Stimulated activated CD4-positive, alpha-beta T cell treated with anti-CD3 and anti-CD28 coated beads, TNF-alpha, amount 100 ng/mL, for 48 hours (primary cell): ENCODE measurements around the gene ZNF581.
A peak's percentile ranks its signal among the peaks of the same experiment; 100 is the strongest.

Experiments used
- DNase-seq, 3 donors: peaks; one replicate each; pipeline ENCODE4 v3.0.0-alpha.2; 2020; ENCODE audit warnings: low read depth in 3 of 3

The ZNF581 gene

GRCh38 chr19:55611300-55611982, 32.0 kb upstream of the ZNF581 start:
- no peak for DNase-seq

DNA sequence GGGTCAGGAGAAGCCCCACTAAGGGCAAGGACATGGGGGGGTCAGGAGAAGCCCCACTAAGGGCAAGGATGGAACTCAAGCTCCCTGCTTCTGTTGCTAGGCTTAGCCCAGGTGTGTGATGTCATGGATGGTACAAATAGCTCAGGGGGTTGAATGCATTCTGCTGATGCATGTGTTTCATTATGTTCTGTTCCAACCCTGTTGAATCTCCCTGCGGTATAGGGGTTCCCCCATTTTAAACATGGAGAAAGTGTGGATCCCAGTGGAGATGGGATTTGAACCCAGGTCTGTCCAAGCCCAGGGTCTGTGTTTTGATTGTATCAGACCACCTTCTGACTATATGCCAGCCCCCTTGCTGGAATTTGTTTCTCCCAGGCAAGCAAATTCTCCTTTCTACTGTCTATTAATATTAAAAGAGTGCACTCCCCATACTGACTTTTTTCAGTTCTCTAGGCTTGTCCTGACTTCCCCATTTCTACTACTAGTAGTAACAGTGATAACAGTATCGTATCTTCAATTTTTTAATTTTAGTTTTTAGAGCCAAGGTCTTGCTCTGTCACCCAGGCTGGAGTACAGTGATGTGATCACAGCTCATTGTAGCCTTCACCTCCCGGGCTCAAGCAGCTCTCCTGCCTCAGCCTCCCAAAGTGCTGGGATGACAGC, 31.3 kb upstream of the ZNF581 start:
- DNase-seq: no peak

DNA sequence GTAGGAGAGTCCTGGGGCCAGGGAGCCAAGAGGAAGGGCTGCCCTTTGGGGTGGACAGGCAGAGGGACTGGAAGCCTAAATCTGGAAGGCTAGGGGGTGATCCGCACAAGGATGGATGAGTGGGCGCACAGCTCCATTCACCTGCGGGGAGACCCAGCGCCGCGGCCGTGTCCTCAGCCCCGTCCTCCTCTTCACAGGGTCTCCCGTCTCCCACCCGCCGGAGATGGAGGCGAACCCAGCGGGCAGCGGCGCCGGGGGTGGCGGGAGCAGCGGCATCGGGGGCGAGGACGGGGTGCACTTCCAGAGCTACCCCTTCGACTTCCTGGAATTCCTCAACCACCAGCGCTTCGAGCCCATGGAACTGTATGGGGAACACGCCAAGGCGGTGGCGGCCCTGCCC, 30.1 kb upstream of the ZNF581 start:
- no peak for DNase-seq

DNA sequence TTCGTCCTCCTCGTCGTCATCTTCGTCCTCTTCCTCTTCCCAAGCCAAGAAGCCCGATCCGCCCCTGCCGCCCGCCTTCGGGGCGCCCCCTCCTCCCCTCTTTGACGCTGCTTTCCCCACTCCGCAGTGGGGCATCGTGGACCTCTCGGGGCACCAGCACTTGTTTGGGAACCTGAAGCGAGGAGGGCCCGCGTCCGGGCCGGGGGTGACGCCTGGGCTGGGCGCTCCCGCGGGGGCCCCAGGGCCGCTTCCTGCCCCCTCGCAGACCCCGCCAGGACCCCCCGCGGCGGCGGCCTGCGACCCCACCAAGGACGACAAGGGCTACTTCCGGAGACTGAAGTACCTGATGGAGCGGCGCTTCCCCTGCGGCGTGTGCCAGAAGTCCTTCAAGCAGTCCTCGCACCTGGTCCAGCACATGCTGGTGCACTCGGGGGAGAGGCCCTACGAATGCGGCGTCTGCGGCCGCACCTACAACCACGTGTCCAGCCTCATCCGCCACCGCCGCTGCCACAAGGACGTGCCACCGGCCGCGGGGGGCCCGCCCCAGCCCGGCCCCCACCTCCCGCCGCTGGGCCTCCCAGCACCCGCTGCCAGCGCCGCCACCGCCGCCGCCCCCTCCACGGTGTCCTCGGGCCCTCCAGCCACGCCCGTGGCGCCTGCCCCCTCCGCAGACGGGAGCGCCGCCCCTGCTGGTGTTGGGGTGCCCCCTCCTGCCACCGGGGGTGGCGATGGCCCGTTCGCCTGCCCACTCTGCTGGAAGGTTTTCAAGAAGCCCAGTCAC, 29.3 kb upstream of the ZNF581 start:
- DNase-seq: no peak

DNA sequence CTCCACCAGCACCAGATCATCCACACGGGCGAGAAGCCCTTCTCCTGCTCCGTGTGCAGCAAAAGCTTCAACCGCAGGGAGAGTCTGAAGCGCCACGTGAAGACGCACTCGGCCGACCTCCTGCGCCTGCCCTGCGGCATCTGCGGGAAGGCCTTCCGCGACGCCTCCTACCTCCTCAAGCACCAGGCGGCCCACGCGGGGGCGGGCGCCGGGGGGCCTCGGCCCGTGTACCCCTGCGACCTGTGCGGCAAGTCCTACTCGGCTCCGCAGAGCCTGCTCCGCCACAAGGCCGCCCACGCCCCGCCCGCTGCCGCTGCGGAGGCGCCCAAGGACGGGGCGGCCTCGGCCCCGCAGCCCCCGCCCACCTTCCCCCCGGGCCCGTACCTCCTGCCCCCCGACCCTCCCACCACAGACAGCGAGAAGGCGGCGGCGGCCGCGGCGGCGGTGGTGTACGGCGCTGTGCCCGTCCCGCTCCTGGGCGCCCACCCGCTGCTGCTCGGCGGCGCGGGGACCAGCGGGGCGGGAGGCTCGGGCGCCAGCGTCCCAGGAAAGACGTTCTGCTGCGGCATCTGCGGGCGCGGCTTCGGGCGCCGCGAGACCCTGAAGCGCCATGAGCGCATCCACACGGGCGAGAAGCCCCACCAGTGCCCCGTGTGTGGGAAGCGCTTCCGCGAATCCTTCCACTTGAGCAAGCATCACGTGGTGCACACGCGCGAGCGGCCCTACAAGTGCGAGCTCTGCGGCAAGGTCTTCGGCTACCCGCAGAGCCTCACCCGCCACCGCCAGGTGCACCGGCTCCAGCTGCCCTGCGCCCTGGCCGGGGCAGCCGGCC, 28.5 kb upstream of the ZNF581 start:
- no peak for DNase-seq

GRCh38 chr19:55615543-55616394, 27.7 kb upstream of the ZNF581 start:
- DNase-seq: no peak

GRCh38 chr19:55616395-55616875, 27.0 kb upstream of the ZNF581 start:
- DNase-seq: no peak

DNA sequence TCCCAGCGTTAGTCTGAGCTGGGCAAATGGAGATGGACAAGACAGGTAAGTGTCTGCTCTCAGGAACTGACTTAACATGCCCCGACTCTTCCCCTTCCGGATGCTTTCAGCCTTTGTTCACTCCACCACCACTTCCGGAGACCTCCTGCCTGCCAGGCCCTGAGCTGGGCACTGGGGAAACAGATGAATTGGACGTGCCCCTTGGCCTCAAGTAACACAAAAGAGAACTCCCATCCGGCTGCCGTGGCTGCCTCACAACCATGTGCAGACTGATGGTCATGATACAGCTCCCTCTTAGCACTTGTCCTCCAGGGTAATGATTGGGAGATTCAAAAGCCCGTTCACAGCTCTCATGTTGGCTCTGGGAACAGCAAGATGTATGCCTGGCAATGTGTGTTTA, 26.0 kb upstream of the ZNF581 start:
- DNase-seq: no peak

DNA sequence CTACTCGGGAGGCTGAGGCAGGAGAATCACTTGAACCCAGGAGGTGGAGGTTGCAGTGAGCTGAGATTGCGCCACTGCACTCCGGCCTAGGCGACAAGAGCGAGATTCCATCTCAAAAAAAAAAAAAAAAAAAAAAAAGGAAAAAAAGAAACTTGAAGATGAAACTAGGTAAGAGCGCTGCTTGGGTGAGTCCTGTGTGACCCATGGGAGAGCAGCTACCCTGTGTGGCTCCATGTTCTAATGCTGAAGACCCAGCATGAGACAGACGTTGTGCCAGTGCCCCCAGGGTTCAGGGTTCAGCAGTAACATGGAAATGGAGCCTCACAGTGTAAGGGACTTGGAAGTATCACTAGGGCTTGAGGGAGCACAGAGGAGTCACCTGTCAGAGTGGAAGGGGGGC, 25.0 kb upstream of the ZNF581 start:
- DNase-seq: no peak

DNA sequence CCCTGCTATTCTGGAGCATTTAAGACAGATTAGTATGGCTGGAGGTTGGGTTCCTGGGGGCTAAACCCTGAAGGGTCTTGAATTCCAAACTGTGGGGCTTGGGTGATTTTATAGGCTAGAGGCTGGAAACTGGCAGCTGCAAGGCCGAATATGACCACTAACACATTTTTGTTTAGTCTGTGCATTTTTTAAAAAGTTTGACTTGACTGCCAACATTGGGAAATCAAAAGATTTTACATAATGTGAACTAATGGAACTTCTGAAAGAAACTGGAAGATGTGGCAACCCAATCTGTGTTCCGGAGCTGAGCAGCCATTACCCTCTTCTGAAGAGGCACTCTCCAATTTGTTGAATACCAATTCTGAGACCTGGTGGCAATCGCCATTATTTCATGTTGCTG, 24.2 kb upstream of the ZNF581 start:
- DNase-seq: no peak

DNA sequence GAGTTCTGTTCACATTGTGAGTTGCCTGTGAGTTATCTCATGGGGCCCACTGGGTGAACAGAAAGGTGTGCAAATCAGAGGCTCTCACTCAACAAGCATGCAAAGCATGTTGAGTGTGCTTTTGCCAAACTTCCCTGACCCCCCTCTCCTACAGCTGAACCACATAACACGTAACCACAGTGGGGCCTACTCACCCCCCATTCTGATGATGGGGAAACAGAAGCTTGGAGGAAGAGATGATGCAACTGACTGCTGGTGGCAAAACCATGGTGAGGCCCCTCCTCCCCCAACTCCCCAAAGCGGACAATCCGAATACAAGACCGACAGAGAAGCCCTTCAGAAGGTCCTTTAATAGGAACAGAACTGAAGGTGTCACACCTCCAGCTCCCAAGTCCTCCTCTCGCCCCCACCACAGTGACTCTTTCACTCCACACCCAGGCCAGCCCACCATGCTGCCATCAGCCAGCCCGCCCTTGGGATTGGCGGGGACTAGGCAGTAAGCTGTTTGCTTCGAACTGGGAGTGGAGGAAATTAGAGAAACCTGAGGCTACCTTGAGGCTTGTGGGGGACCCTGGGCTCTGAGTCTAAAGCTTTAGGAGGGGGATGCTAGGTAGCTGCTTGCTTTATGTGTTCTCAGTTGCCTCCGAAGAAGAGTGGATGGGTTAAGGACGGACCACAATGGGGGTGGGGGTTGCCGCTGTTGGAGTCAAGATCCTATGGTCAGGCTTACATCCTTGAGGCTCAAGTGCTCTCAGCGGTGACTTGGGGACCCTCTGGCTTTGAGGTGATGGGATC, 22.8 kb upstream of the ZNF581 start:
- DNase-seq: no peak

GRCh38 chr19:55621205-55621672, 22.2 kb upstream of the ZNF581 start:
- no peak for DNase-seq

DNA sequence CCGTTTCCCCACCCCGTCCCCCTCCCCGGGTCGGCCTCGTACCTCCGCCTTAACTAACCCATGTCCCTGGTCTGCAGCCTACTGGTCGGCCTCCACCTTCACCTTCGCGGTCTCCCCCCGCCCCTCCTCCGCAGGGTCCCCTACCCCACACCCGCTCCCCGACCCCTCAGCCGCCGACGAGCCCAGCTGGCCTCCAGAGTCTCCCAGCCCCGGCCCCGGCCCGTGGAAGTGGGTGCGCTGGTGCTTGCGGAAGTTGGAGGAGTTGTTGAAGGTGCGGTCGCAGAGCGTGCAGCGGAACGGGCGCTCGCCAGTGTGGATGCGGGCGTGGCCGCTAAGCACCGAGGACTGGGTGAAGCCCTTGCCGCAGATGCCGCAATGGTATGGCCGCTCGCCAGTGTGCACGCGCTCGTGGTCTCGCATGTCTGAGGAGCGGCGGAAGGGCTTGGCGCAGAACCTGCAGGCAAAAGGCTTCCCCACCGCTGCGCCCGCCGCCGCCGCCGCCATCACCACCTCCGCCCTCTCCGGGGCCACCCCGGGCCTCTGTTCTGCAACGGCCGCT, 21.7 kb upstream of the ZNF581 start:
- DNase-seq: no peak

DNA sequence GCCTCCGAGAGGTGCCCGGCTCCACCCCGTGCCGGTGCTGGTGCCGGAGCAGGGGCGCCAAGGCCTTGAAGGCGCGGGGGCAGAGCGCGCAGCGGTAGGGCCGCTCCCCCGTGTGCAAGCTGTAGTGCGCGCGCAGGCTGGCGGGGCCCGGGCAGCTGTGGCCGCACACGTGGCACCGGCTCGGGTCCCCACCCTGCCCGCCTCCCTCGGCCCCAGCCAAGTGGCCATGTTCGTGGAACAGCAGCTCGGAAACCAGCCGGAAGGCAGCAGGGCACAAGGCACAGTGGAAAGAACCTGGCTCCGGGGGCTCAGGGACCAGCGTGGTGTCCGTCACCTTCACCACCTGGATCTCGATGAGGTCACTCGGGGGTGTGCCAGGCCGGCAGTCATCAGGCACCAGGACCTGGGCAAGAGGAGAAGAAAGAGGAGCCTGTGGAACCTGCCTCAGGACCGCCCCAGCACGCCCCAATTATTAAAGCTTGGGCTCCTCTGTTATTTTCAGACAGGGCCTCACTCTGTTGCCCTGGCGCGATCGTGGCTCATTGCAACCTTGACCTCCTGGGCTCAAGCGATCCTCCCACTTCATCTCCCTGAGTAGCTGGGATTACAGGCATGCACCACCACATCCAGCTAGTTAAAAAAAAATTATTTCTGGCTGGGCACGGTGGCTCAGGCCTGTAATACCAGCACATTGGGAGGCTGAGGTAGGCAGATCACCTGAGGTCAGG, 21.0 kb upstream of the ZNF581 start:
- no peak for DNase-seq

DNA sequence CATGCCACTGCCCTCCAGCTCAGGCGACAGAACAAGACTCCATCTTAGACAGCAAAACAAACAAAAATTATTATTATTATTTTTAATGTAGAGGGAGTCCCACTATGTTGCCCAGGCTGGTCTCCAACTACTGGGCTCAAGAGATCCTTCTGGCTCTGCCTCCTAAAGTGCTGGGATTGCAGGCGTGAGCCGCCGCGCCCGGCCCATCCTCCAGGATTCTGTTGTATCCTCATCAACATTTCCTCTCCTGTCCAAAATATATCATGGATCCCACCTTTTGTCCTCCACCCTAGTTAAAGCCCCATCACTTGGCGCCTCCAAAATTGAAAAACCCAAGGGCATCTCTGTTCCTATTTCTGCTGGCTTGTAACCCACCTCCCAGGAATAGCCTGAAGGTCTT, 20.3 kb upstream of the ZNF581 start:
- DNase-seq: no peak

- DNase-seq: no peak
Measured at GRCh38 chr19:55623561-55623960, 19.9 kb upstream of the ZNF581 start.

- peak; percentile 85 to 95 (median 94) for DNase-seq
Measured at GRCh38 chr19:55624109-55625003, 19.1 kb upstream of the ZNF581 start, which contains the start of gene ZNF784. ZNF784 (minus strand) TSS chr19:55624566; CDS start chr19:55624561, 5 bp downstream.

GRCh38 chr19:55625004-55625326, 18.5 kb upstream of the ZNF581 start:
- no peak for DNase-seq
